Stimulated activated naive CD8-positive, alpha-beta T cell treated with anti-CD3 and anti-CD28 coated beads, Interleukin-15, amount 100 ng/mL, for 72 hours (primary cell): ENCODE results near the gene IL23R.

Experiments used
- ATAC-seq: fragments of 150-1000 bp; cut with Tn5 transposase; 2 replicates; pipeline ENCODE4 v1.10.0; 2021; ENCODE audit warnings: mild to moderate bottlenecking, moderate library complexity
- DNase-seq, 2 donors: peaks; one replicate each; pipeline ENCODE4 v3.0.0; 2021 to 2022
- H3K27ac Mint-ChIP-seq, 2 donors: one replicate each; pipeline ENCODE4 v1.8.0; 2022; ENCODE audit warnings: mild to moderate bottlenecking in 2 of 2, mixed read lengths in 2 of 2, moderate library complexity in 2 of 2
- H3K27me3 Mint-ChIP-seq: one replicate; pipeline ENCODE4 v1.8.0; 2022; ENCODE audit warnings: mixed read lengths
- H3K4me1 Mint-ChIP-seq: one replicate; pipeline ENCODE4 v1.8.0; 2022; ENCODE audit warnings: mild to moderate bottlenecking, mixed read lengths
- H3K4me3 Mint-ChIP-seq, 2 donors: one replicate each; pipeline ENCODE4 v1.8.0; 2022; ENCODE audit warnings: mild to moderate bottlenecking in 2 of 2, mixed read lengths in 2 of 2, moderate library complexity in 1 of 2
- H3K9me3 Mint-ChIP-seq, 2 donors: one replicate each; pipeline ENCODE4 v1.8.0; 2022; ENCODE audit warnings: mixed read lengths in 2 of 2

IL23R gene

GRCh38 chr1:67226688-67227087 lies 60.4 kb downstream of the IL23R start:
- peak overlapping the region in 1 of 2 donors; percentile 3 for H3K27ac Mint-ChIP-seq
- no peak for DNase-seq
- no peak for ATAC-seq

GRCh38 chr1:67227196-67227595 lies 60.9 kb downstream of the IL23R start:
- peaks cover 15% of the 10 kb centered on the region for H3K27me3 Mint-ChIP-seq
- no peak overlapping the region for H3K4me3 Mint-ChIP-seq
- H3K27ac Mint-ChIP-seq: no peak overlapping the region
- ATAC-seq: no peak
- peaks cover 5% of the 10 kb centered on the region for H3K4me1 Mint-ChIP-seq
- no peak for DNase-seq
- H3K9me3 Mint-ChIP-seq: no peaks in the 10 kb centered on the region

More at GRCh38 chr1:67226688-67227087, 60.4 kb downstream of the IL23R start:
- Mint-ChIP-seq H3K4me1 (peaks cover 5% of the 10 kb centered on the region), H3K9me3 (no peaks in the 10 kb centered on the region), H3K27me3 (peaks cover 15% of the 10 kb centered on the region), H3K4me3 (no peak overlapping the region)

- ATAC-seq: peak; percentile 26
- Mint-ChIP-seq H3K27ac (no peak overlapping the region), H3K9me3 (no peaks in the 10 kb centered on the region), H3K4me1 (peaks cover 5% of the 10 kb centered on the region), H3K27me3 (peaks cover 15% of the 10 kb centered on the region), H3K4me3 (no peak overlapping the region)
- no peak for DNase-seq
These were observed 62.5 kb downstream of the IL23R start for GRCh38 chr1:67228791-67229190.

- peak; percentile 46 for ATAC-seq
- H3K9me3 Mint-ChIP-seq: no peaks in the 10 kb centered on the region
- H3K27me3 Mint-ChIP-seq: peaks cover 15% of the 10 kb centered on the region
- peaks cover 5% of the 10 kb centered on the region for H3K4me1 Mint-ChIP-seq
- DNase-seq: no peak
- no peak overlapping the region for H3K4me3 Mint-ChIP-seq
- no peak overlapping the region for H3K27ac Mint-ChIP-seq
These were observed 64.3 kb downstream of the IL23R start for GRCh38 chr1:67230539-67230938.

GRCh38 chr1:67236277-67236676 lies 70.0 kb downstream of the IL23R start:
- Mint-ChIP-seq H3K4me3 (no peak overlapping the region), H3K9me3 (peaks cover 0 to 8% of the 10 kb centered on the region in 2 donors), H3K27ac (no peak overlapping the region), H3K27me3 (no peaks in the 10 kb centered on the region), H3K4me1 (peaks cover 28% of the 10 kb centered on the region)
- no peak for ATAC-seq
- DNase-seq: no peak

- ATAC-seq: peak; percentile 79
- H3K4me3 Mint-ChIP-seq: peak overlapping the region in 1 of 2 donors; percentile 50
- peaks cover under 1% of the 10 kb centered on the region for H3K27me3 Mint-ChIP-seq
- peaks cover 39% of the 10 kb centered on the region for H3K4me1 Mint-ChIP-seq
- H3K9me3 Mint-ChIP-seq: peaks cover 0 to 14% of the 10 kb centered on the region in 2 donors
- no peak overlapping the region for H3K27ac Mint-ChIP-seq
- peak in 1 of 2 donors; percentile 32 for DNase-seq
These were observed 73.5 kb downstream of the IL23R start for GRCh38 chr1:67239738-67240137.

GRCh38 chr1:67241200-67241746 lies 75.0 kb downstream of the IL23R start:
- ATAC-seq: peak; percentile 58
- peaks cover 35% of the 10 kb centered on the region for H3K4me1 Mint-ChIP-seq
- no peak overlapping the region for H3K4me3 Mint-ChIP-seq
- H3K27ac Mint-ChIP-seq: peak overlapping the region in 1 of 2 donors; percentile 78
- peaks cover 13% of the 10 kb centered on the region for H3K27me3 Mint-ChIP-seq
- H3K9me3 Mint-ChIP-seq: peaks cover 0 to 18% of the 10 kb centered on the region in 2 donors
- peak in 1 of 2 donors; percentile 26 for DNase-seq

- DNase-seq: no peak
- H3K4me1 Mint-ChIP-seq: peaks cover 35% of the 10 kb centered on the region
- H3K9me3 Mint-ChIP-seq: peaks cover 0 to 21% of the 10 kb centered on the region in 2 donors
- H3K27me3 Mint-ChIP-seq: peaks cover 21% of the 10 kb centered on the region
- no peak overlapping the region for H3K27ac Mint-ChIP-seq
- ATAC-seq: no peak
- no peak overlapping the region for H3K4me3 Mint-ChIP-seq
These were observed 75.8 kb downstream of the IL23R start for GRCh38 chr1:67242016-67242415.

- no peak for DNase-seq
- Mint-ChIP-seq H3K27ac (no peak overlapping the region), H3K4me3 (no peak overlapping the region), H3K27me3 (peaks cover 20% of the 10 kb centered on the region), H3K4me1 (no peaks in the 10 kb centered on the region), H3K9me3 (peaks cover 24 to 25% of the 10 kb centered on the region in 2 donors)
- no peak for ATAC-seq
These were observed 83.9 kb downstream of the IL23R start for GRCh38 chr1:67250051-67250653.

- DNase-seq (no peak), ATAC-seq (no peak)
- H3K27me3 Mint-ChIP-seq: no peaks in the 10 kb centered on the region
- H3K4me1 Mint-ChIP-seq: peaks cover 10% of the 10 kb centered on the region
- H3K27ac Mint-ChIP-seq: no peak overlapping the region
- no peak overlapping the region for H3K4me3 Mint-ChIP-seq
- peaks cover 0 to 6% of the 10 kb centered on the region in 2 donors for H3K9me3 Mint-ChIP-seq
These were observed 90.3 kb downstream of the IL23R start for GRCh38 chr1:67256291-67257172.

- H3K27me3 Mint-ChIP-seq: no peaks in the 10 kb centered on the region
- no peak overlapping the region for H3K27ac Mint-ChIP-seq
- peaks cover 16% of the 10 kb centered on the region for H3K4me1 Mint-ChIP-seq
- H3K9me3 Mint-ChIP-seq: peaks cover 0 to 6% of the 10 kb centered on the region in 2 donors
- ATAC-seq (no peak), DNase-seq (no peak)
- no peak overlapping the region for H3K4me3 Mint-ChIP-seq
These were observed 90.9 kb downstream of the IL23R start for GRCh38 chr1:67257173-67257535.

- ATAC-seq (peak; percentile 82), DNase-seq (peak in 1 of 2 donors; percentile 28)
- peaks cover 29% of the 10 kb centered on the region for H3K4me1 Mint-ChIP-seq
- H3K27ac Mint-ChIP-seq: no peak overlapping the region
- no peaks in the 10 kb centered on the region for H3K9me3 Mint-ChIP-seq
- H3K4me3 Mint-ChIP-seq: no peak overlapping the region
- H3K27me3 Mint-ChIP-seq: no peaks in the 10 kb centered on the region
These were observed 95.4 kb downstream of the IL23R start for GRCh38 chr1:67261680-67262079.

GRCh38 chr1:67262735-67263134 lies 96.5 kb downstream of the IL23R start:
- DNase-seq (no peak), ATAC-seq (no peak)
- Mint-ChIP-seq H3K9me3 (no peaks in the 10 kb centered on the region), H3K4me3 (no peak overlapping the region), H3K27me3 (no peaks in the 10 kb centered on the region), H3K27ac (peak overlapping the region in 1 of 2 donors; percentile 52), H3K4me1 (peaks cover 29% of the 10 kb centered on the region)

GRCh38 chr1:67264152-67264551 lies 97.9 kb downstream of the IL23R start:
- no peaks in the 10 kb centered on the region for H3K9me3 Mint-ChIP-seq
- H3K27me3 Mint-ChIP-seq: no peaks in the 10 kb centered on the region
- ATAC-seq: no peak
- no peak overlapping the region for H3K4me3 Mint-ChIP-seq
- H3K4me1 Mint-ChIP-seq: peaks cover 35% of the 10 kb centered on the region
- DNase-seq: no peak
- H3K27ac Mint-ChIP-seq: peak overlapping the region in 1 of 2 donors; percentile 76

GRCh38 chr1:67264899-67265298 lies 98.6 kb downstream of the IL23R start:
- no peak for ATAC-seq
- peaks cover 0 to 1% of the 10 kb centered on the region in 2 donors for H3K9me3 Mint-ChIP-seq

GRCh38 chr1:67269061-67269460 lies 102.8 kb downstream of the IL23R start:
- ATAC-seq (no peak), DNase-seq (no peak)
- H3K9me3 Mint-ChIP-seq: peaks cover 22 to 27% of the 10 kb centered on the region in 2 donors
- no peak overlapping the region for H3K27ac Mint-ChIP-seq
- H3K27me3 Mint-ChIP-seq: no peaks in the 10 kb centered on the region
- H3K4me1 Mint-ChIP-seq: peaks cover 28% of the 10 kb centered on the region
- no peak overlapping the region for H3K4me3 Mint-ChIP-seq

More at GRCh38 chr1:67264899-67265298, 98.6 kb downstream of the IL23R start:
- Mint-ChIP-seq H3K27ac (peak overlapping the region in 1 of 2 donors; percentile 54), H3K27me3 (no peaks in the 10 kb centered on the region), H3K4me3 (peak overlapping the region; percentile 38 to 54), H3K4me1 (peaks cover 35% of the 10 kb centered on the region)
- DNase-seq: no peak
